ENCODE measurements around the gene TANGO6.
A peak's percentile ranks its signal among the peaks of the same experiment; 100 is the strongest.
"Not testable (repeated sequence)": the region's sequence is repeated elsewhere in the genome, so short reads cannot be mapped to it uniquely, and the experiment has no call there.

The TANGO6 gene

DNA sequence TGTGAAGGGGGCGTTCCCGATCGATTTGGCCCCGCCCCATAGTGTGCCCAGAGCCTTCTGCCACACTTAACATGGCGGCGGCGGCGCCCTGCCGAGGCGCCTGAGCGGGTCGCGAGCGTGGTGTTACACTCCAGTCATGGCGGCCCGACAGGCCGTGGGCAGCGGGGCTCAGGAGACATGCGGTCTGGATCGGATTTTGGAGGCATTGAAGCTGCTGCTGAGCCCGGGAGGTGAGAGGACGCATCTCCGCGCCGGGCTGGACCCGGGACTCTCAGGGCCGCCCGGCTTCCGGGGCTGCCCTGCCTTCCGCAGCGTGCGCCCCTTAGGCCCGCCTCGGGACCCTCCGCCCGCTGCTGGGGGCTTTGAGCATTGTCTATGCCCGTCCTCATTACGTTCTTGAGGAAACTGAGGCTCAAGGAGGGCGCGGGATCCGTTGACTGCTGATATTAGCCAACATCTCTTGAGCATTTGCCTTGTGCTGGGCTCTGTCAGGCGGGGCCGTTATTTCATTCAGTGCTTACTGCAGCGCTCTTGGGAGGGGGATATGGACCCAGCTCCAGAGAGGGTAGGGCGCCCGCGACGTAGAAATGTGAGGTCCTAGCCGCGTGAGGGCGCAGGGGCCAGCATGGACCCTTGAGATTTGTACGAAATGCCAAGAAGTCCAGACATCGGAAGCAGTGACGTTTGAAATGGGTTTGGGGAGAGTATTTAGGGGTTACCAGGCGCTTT, at the start of gene TANGO6:
Gene TANGO6 (plus strand): TSS at position 50 of the 729 bp plus-strand sequence. CDS start 87 bp downstream, at position 137.
- peak; percentile 79 for DNase-seq

- DNase-seq, result peak; percentile 3
Measured at GRCh38 chr16:68798398-68798797, 44.9 kb upstream of the TANGO6 start.

DNA sequence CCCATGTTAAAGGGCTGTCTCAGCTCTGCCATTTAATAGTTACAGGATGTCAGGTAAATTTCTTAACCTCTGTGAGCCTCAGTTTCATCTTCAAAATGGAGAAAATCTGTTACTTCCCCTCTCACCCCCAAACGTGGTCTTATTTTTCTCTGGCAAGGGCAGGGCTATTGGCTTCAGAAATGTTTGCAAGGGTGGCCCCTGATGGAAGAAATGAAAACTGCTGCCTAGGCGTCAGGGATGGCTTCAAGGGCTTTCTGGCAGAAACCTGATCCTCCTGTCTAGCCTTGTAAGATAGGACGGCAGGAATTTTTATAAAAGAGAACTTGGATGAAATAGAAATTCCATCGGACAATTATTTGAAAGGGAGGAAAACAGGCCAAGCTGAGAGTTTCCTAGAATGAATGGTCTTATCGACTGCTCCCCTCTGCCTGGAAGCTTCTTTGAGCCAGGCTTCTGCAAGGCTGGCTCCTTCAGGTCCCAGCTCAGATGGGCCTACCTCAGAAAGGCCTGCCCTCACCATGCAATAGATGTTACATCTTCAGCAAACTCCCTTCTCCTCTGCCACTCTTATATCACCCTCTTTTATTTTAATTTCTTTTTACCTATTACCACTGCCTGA, 43.0 kb upstream of the TANGO6 start:
- peak; percentile 65 for DNase-seq

GRCh38 chr16:68802190-68802589, 41.1 kb upstream of the TANGO6 start:
- DNase-seq, result no peak

DNA sequence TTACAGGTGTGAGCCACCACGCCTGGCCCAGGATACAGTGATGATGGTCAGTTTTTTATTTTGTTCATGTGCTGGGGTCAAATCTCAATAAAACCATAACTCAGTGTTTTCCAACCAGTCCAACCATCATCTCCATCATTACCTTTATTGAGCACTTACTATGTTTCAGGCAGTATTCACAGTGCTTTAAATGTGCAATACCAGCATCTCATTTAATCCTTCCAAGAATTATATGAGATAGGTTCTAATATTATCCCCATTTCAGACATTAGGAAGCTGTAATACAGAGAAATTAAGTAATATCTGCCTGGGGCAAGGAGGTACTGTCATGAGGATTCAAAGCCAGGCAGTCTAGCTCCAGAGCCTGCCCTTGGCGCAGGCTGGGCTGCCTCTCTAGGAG, 36.9 kb upstream of the TANGO6 start:
- DNase-seq, result no peak

- DNase-seq, result no peak
Measured at GRCh38 chr16:68806981-68807380, 36.4 kb upstream of the TANGO6 start.

- no peak for DNase-seq
Measured at GRCh38 chr16:68814516-68814915, 28.8 kb upstream of the TANGO6 start.

DNA sequence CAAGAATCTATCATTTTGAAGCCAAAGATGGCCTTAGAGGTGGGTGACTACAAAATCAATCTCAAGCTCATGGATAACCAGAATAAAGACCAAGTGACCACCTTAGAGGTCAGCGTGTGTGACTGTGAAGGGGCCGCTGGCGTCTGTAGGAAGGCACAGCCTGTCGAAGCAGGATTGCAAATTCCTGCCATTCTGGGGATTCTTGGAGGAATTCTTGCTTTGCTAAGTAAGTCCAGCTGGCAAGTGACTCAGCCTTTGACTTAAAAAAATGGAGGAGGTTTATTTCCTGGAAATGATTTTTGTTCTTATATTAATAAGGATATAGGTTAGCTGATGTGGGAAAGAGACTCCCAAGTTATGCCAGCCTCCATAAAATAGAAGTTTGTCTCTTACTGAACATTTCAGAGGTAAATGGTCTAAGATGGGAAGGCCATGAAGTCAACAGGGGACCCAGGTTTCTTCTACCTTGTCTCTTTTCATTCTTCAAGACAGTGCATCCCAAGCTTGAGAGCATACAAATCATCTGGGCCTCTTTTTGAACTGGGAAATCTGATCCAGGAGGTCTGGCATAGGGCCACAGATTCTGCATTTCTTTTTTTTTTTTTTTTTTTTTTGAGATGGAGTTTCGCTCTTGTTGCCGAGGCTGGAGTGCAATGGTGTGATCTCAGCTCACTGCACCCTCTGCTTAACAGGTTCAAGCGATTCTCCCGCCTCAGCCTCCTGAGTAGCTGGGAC, 19.8 kb upstream of the TANGO6 start:
- DNase-seq, result no peak

- no peak for DNase-seq
Measured at GRCh38 chr16:68825427-68825826, 17.9 kb upstream of the TANGO6 start.

- no peak for DNase-seq
Measured at GRCh38 chr16:68826652-68827051, 16.7 kb upstream of the TANGO6 start.

DNA sequence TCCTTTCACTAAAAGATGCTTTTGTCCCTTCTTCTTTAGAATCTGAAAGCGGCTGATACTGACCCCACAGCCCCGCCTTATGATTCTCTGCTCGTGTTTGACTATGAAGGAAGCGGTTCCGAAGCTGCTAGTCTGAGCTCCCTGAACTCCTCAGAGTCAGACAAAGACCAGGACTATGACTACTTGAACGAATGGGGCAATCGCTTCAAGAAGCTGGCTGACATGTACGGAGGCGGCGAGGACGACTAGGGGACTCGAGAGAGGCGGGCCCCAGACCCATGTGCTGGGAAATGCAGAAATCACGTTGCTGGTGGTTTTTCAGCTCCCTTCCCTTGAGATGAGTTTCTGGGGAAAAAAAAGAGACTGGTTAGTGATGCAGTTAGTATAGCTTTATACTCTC, 10.1 kb upstream of the TANGO6 start:
- DNase-seq, result no peak

DNA sequence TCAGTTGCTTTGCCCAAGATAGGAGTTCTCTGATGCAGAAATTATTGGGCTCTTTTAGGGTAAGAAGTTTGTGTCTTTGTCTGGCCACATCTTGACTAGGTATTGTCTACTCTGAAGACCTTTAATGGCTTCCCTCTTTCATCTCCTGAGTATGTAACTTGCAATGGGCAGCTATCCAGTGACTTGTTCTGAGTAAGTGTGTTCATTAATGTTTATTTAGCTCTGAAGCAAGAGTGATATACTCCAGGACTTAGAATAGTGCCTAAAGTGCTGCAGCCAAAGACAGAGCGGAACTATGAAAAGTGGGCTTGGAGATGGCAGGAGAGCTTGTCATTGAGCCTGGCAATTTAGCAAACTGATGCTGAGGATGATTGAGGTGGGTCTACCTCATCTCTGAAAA, 8.8 kb upstream of the TANGO6 start:
- no peak for DNase-seq

GRCh38 chr16:68835970-68836369, 7.4 kb upstream of the TANGO6 start:
- DNase-seq, result no peak

- DNase-seq, result no peak
Measured at GRCh38 chr16:68839831-68840230, 3.5 kb upstream of the TANGO6 start.

DNA sequence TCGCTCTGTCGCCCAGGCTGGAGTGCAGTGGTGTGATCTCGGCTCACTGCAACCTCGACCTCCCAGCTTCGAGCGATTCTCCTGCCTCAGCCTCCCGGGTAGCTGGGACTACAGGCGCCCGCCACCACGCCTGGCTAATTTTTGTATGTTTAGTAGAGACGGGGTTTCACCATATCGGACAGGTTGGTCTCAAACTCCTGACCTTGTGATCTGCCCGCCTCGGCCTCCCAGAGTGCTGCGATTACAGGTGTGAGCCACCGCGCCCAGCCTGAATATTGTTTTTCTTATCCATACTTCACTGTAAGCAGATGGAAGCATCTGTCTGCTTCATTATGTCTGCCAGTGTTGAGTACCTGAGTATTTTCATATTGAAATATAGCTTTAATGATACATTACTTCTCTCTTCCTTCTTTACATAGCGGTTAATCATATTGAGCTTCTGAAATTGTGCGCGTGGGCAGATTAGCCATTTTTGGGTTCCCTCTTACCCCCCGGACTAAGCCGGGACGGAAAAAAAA, 308 bp upstream of the TANGO6 start:
- DNase-seq, result not testable (repeated sequence)

- no peak for DNase-seq
Measured at GRCh38 chr16:68844211-68844564, 857 bp downstream of the TANGO6 start.

DNA sequence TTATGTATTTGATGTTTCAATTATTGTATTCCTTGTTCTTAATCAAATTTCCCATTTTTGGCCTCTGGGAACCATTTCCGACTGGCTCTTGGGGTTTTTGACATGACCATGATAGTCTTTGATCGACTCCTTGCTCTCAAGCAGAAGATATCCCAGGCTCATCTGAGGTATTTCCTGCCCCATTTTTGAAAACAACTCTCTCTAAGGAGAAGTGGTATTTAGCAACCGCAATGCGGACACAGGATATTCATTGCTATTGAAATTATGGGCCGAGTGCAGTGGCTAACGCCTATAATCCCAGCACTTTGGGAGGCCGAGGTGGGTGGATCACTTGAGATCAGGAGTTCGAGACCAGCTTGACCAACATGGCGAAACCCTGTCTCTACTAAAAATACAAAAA, 5.5 kb downstream of the TANGO6 start:
- DNase-seq, result no peak

DNA sequence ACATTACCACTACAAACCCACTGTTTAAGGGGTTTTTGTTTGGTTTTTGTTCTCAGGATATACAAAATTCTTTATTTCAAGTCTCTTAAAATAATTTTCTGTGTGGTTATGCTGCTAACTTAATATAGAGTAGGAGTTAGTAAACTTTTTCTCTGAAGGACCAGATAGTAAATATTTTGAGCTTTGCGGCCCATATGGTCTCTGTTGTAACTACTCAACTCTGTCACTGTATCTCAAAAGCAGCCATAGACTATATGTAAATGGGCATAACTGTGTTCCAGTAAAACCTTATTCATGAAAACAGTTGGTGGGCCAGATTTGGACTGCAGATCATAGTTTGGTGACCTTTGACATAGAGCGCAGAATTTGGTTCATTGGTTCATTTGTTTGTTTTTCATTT, 7.2 kb downstream of the TANGO6 start:
- DNase-seq, result no peak

- no peak for DNase-seq
Measured at GRCh38 chr16:68851601-68852000, 8.3 kb downstream of the TANGO6 start.

DNA sequence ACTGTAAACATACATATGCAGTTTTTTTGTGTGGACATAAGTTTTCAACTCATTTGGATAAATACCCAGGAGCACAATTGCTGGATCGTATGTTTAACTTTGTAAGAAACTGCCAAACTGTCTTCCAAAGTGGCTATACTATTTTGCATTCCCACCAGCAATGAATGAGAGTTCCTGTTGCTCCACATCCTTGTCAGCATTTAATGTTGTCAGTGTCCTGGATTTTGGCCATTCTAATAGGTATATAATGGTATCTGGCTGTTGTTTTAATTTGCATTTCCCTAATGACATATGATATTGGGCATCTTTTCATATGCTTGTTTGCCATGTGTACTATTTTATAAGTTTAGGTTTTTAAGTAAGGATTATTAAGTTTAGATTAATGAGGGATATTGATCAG, 14.1 kb downstream of the TANGO6 start:
- no peak for DNase-seq

DNA sequence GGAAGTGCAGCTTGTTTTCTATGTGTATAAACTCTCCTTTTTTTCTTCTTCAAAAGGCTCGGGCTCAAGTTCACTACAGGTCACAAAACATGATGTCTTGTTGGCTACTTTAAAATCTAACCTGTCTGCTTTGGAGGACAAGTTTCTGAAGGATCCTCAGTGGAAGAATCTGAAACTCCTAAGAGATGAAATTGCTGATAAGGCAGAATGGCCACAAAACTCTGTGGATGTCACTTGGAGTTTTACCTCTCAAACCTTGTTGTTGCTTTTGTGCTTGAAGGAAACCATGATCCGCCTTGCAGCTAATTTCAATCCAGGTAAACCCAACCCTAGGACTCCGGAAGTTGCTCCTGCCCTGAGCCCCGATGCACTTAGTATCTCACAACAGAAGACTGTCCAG, 16.5 kb downstream of the TANGO6 start:
- no peak for DNase-seq

DNA sequence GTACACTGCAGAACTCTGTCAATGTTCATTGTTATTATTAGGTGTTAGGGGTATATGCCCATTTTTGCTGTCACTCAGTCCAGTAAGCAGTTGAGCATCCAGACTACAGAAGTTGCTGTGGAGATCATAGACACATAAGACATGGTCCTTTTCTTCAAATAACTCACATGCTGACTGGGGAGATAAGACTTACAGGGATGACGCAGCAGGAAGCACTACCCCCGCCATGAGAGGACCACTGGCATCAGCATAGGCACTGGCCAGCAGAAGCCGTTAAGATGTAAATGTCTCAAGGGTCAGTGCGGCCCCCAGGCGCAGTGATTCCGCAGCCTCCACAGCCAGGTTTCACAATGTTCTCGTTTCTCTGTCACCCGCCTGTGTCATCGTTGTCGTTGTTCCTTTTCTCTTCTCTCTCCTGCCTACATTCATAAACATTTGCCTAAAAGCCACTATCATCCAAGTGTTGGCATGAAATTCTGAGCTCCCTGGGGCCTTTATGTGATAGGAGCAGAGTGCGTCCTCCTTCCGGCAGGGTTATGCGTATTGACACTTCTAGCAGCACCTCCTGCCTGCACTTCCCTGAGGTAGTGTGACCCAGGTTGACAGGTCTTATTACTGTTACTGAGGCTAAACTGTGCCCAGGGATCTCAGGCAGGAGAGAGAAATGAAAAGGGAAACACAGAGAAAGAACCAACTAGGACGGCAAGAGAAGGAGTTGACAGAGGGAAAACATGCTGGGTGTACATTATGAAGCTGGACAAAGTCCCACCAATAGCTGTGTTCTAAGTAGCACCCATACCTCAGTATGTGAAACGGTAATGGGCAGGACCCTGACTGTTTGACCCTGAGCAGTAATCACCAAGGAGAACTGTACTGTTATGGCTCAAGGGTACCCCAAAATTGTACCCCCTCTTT, 17.9 kb downstream of the TANGO6 start:
- DNase-seq, result no peak

GRCh38 chr16:68866933-68867332, 23.6 kb downstream of the TANGO6 start:
- DNase-seq, result no peak
